Sigmoid colon (tissue), 7 donors: ENCODE measurements around the gene ADH4. TPM values are rescaled to one million over a fixed set of nuclear protein-coding genes. Genes with fewer than 3 reads are reported as not detected.

Experiments
- DNase-seq: peaks from one replicate; pipeline ENCODE4 v3.0.0-alpha.2; 2019
- H3K27ac ChIP-seq, 4 donors: fragments of 200-600 bp; sonication (generic); one replicate each; pipeline ENCODE4 v1.5.1; 2016 to 2019; ENCODE audit warnings: mild to moderate bottlenecking in 1 of 4
- H3K27me3 ChIP-seq, 3 donors: fragments of 200-600 bp; sonication (generic); one replicate each; pipeline ENCODE4 v1.5.1; 2019; ENCODE audit warnings: mild to moderate bottlenecking in 1 of 3
- H3K36me3 ChIP-seq, 4 donors: fragments of 200-600 bp; sonication (generic); one replicate each; pipeline ENCODE4 v1.5.1; 2016 to 2019
- H3K4me1 ChIP-seq, 4 donors: fragments of 200-600 bp; sonication (generic); one replicate each; pipeline ENCODE4 v1.5.1; 2017 to 2019
- H3K4me3 ChIP-seq, 4 donors: fragments of 200-600 bp; sonication (generic); one replicate each; pipeline ENCODE4 v1.5.1; 2017 to 2019; ENCODE audit warnings: mild to moderate bottlenecking in 2 of 4, moderate library complexity in 1 of 4
- H3K9me3 ChIP-seq, 4 donors: fragments of 200-600 bp in 3 of 4; sonication (generic) in 3 of 4; one replicate each; pipeline versions ENCODE4 v1.5.1 to v1.6.1; 2013 to 2019
- EP300 ChIP-seq, 4 donors: sonication (generic); formaldehyde crosslinking; IDR thresholded peaks; one replicate each; pipeline ENCODE4 v1.6.1; 2017; ENCODE audit warnings: antibody characterized with exemption in 4 of 4
- POLR2A ChIP-seq, 2 donors: fragments of 450-650 bp; IDR thresholded peaks; one replicate each; pipeline ENCODE4 v1.6.1; 2016; ENCODE audit warnings: antibody characterized with exemption in 2 of 2, mild to moderate bottlenecking in 2 of 2, moderate library complexity in 2 of 2
- POLR2AphosphoS5 ChIP-seq, 4 donors: sonication (generic); formaldehyde crosslinking; IDR thresholded peaks; one replicate each; pipeline ENCODE4 v1.6.1; 2017; ENCODE audit warnings: antibody characterized with exemption in 4 of 4
- WGBS, 2 donors: extraction: QIAGEN DNeasy Blood & Tissue Kit; methylation state at CpG; one replicate each; pipeline ENCODE4 v1.1.7; 2013; 5-methylcytosine and 5-hydroxymethylcytosine counted together
- intact Hi-C: fragments of 100-400 bp; cut with DNase I; formaldehyde crosslinking; loops from one replicate; pipeline ENCODE4 v1.15.1; 2023
- polyA plus RNA-seq, 3 donors: library from polyadenylated mRNA; stranded (reverse); fragments of 200-250 nt; gene quantifications; one replicate each; pipeline ENCODE4 v1.2.3, GENCODE V29; 2013
- total RNA-seq, 4 donors: library from RNA; depleted of rRNA; stranded (reverse); fragments of >200 nt; gene quantifications; one replicate each; pipeline ENCODE4 v1.1.0, GENCODE V29; 2016
- TF ChIP-seq, protein P1 (sequence below), 4 experiments: fragments of 450-650 bp in 3 of 4; fragments of 200-600 bp in 1 of 4; IDR thresholded peaks; one replicate each; pipeline ENCODE4 v1.5.1; 2016 to 2019; ENCODE audit warnings: antibody characterized with exemption in 4 of 4, mild to moderate bottlenecking in 3 of 4, moderate library complexity in 2 of 4
- donor health status: healthy with polysubstance abuse.
- donor health status: Bipolar disorder and iron deficiency.
- donor health status: healthy.

The ADH4 gene
- total and polyA plus RNA-seq, 7 donors = 0.71 to 1.4 (median 1.1) TPM; not detected in 3

DNA sequence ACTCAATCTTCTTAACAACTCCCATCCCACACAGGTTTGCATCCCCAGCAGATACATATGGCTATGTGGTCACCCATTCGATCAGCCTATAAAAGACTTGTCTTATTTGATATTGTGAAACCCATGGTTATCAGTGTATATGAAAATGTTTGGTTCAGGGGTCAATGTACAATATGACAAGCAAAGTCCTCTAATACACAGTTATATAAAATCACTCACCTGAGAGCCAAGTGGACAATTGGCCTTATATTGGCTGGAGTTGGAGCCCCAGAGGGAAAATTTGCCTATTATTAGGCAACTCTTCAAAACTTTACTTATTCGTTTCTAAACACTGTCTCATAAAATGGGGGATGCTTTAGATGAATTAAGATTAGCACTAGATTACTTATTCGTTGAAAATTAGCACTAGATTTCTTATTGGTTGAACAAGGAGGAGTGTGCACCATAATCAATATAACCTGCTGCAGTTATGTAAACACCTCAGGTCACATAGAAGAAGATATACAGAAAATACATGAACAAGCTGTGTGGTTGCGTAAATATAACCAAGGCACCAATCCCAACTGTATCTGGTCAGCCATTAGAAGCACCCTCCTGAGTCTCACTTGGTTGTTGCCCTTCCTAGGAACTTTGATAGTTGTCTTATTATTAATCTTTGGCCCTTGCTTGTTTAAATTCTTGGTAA lies 10.7 kb upstream of the ADH4 start:
- H3K36me3 ChIP-seq = no peaks in the 10 kb centered on the region
- intact Hi-C loops = no loop called here

GRCh38 chr4:99151995-99152394 lies 7.9 kb upstream of the ADH4 start:
- no peaks in the 10 kb centered on the region for H3K9me3 ChIP-seq
- TF ChIP-seq POLR2A (IDR thresholded peaks at IDR 0.05) = no peak
- TF ChIP-seq, protein P1, sequence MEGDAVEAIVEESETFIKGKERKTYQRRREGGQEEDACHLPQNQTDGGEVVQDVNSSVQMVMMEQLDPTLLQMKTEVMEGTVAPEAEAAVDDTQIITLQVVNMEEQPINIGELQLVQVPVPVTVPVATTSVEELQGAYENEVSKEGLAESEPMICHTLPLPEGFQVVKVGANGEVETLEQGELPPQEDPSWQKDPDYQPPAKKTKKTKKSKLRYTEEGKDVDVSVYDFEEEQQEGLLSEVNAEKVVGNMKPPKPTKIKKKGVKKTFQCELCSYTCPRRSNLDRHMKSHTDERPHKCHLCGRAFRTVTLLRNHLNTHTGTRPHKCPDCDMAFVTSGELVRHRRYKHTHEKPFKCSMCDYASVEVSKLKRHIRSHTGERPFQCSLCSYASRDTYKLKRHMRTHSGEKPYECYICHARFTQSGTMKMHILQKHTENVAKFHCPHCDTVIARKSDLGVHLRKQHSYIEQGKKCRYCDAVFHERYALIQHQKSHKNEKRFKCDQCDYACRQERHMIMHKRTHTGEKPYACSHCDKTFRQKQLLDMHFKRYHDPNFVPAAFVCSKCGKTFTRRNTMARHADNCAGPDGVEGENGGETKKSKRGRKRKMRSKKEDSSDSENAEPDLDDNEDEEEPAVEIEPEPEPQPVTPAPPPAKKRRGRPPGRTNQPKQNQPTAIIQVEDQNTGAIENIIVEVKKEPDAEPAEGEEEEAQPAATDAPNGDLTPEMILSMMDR (IDR thresholded peaks at IDR 0.05) = no peak
- TF ChIP-seq POLR2AphosphoS5 (IDR thresholded peaks at IDR 0.05) = no peak
- H3K4me1 ChIP-seq = no peaks in the 10 kb centered on the region
- WGBS, 2 donors = 17 to 34% methylated on average over 1 of the region's 1 CpG
- H3K4me3 ChIP-seq = no peak overlapping the region
- DNase-seq = no peak
- no peaks in the 10 kb centered on the region for H3K27me3 ChIP-seq
- intact Hi-C loops = no loop called here
- H3K36me3 ChIP-seq = no peaks in the 10 kb centered on the region
- no peak overlapping the region for H3K27ac ChIP-seq

More for the DNA sequence above, 10.7 kb upstream of the ADH4 start:
- Histone ChIP-seq H3K4me3 (no peak overlapping the region), H3K4me1 (no peaks in the 10 kb centered on the region), H3K27ac (no peak overlapping the region), H3K27me3 (no peaks in the 10 kb centered on the region), H3K9me3 (no peaks in the 10 kb centered on the region)
- TF ChIP-seq, protein P1 (IDR thresholded peaks at IDR 0.05) = no peak
- no peak for TF ChIP-seq EP300 (IDR thresholded peaks at IDR 0.05)
- no peak for TF ChIP-seq POLR2AphosphoS5 (IDR thresholded peaks at IDR 0.05)
- TF ChIP-seq POLR2A (IDR thresholded peaks at IDR 0.05) = no peak
- 87 to 91% methylated on average over 4 of the region's 4 CpGs for WGBS, 2 donors
- no peak for DNase-seq

GRCh38 chr4:99151452-99151851 lies 7.4 kb upstream of the ADH4 start:
- WGBS, 2 donors = 93 to 97% methylated on average over 3 of the region's 3 CpGs
- Histone ChIP-seq H3K4me3 (no peak overlapping the region), H3K27ac (no peak overlapping the region), H3K27me3 (no peaks in the 10 kb centered on the region), H3K9me3 (no peaks in the 10 kb centered on the region), H3K36me3 (no peaks in the 10 kb centered on the region), H3K4me1 (no peaks in the 10 kb centered on the region)
- DNase-seq = no peak
- intact Hi-C loops = no loop called here
- TF ChIP-seq EP300 (IDR thresholded peaks at IDR 0.05) (no peak), POLR2A (IDR thresholded peaks at IDR 0.05) (no peak), POLR2AphosphoS5 (IDR thresholded peaks at IDR 0.05) (no peak)
- TF ChIP-seq, protein P1 (IDR thresholded peaks at IDR 0.05) = no peak

DNA sequence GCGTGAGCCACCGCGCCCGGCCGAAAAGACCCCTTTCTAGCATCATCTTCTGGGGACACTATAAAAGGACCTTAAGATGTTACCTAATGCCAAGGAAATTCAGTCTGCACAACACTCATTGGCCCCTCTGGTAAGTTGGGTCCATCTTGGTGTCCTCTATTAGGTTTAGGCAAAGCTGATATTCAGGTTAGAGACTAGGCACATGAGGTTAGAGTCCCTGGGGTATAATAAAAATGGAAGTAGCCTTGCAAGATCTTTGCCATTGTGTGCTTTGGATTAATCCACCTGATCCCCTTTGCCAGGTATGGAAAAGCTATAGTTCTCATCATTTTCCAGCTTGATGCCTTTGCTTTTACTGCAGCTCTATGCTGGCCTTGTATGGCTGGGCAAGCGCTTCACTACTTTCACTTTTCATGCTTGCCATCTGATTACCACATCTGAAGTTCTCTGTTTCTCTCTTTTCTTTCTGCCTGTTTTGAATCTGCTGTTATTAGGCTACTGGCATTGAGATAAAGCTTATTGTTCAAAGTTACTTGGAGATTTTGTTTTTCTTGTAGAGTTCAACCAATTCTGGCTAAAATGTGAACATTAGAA lies 5.4 kb upstream of the ADH4 start:
- H3K27me3 ChIP-seq = no peaks in the 10 kb centered on the region
- no peak for DNase-seq

More for the DNA sequence above, 5.4 kb upstream of the ADH4 start:
- WGBS, 2 donors = 16 to 33% methylated on average over 2 of the region's 6 CpGs
- TF ChIP-seq POLR2A (IDR thresholded peaks at IDR 0.05) = no peak
- TF ChIP-seq EP300 (IDR thresholded peaks at IDR 0.05) = no peak
- TF ChIP-seq, protein P1 (IDR thresholded peaks at IDR 0.05) = no peak
- TF ChIP-seq POLR2AphosphoS5 (IDR thresholded peaks at IDR 0.05) = no peak
- Histone ChIP-seq H3K4me1 (no peaks in the 10 kb centered on the region), H3K9me3 (no peaks in the 10 kb centered on the region), H3K36me3 (no peaks in the 10 kb centered on the region), H3K4me3 (no peak overlapping the region), H3K27ac (no peak overlapping the region)
- intact Hi-C loops = no loop called here
